GM12873 (cell line): ENCODE results near the gene ERGIC2.

Source experiments
- CTCF ChIP-seq: IDR thresholded peaks from 2 replicates; pipeline ENCODE4 v1.5.1; 2012; ENCODE audit warnings: low read depth, mild to moderate bottlenecking, moderate library complexity, low read length, control low read depth; ENCODE audit not compliant: insufficient read depth; ENCODE audit errors: missing control alignments

ERGIC2 gene

GRCh38 chr12:29396774-29397173 is 15.8 kb upstream of the ERGIC2 start:
- TF ChIP-seq CTCF = no peak

GRCh38 chr12:29395356-29395755 is 14.4 kb upstream of the ERGIC2 start:
- TF ChIP-seq CTCF = no peak

- no peak for TF ChIP-seq CTCF
These were observed 8.4 kb upstream of the ERGIC2 start for GRCh38 chr12:29389295-29389919.

GRCh38 chr12:29382251-29382650 is 1.3 kb upstream of the ERGIC2 start:
- no peak for TF ChIP-seq CTCF

GRCh38 chr12:29376118-29376517 is 4.9 kb downstream of the ERGIC2 start:
- TF ChIP-seq CTCF = no peak

- no peak for TF ChIP-seq CTCF
These were observed 6.1 kb downstream of the ERGIC2 start for GRCh38 chr12:29374913-29375312.

- no peak for TF ChIP-seq CTCF
These were observed 7.0 kb downstream of the ERGIC2 start for GRCh38 chr12:29374012-29374411.

GRCh38 chr12:29365091-29365490 is 15.9 kb downstream of the ERGIC2 start:
- TF ChIP-seq CTCF = no peak
